OCI-LY7 (cell line): ENCODE measurements around the gene RBMS1.

ENCODE experiments used
- EZH2phosphoT487 ChIP-seq: fragments of 200-600 bp; sonication (generic); IDR thresholded peaks from 2 replicates; pipeline ENCODE4 v1.6.1; 2018; ENCODE audit warnings: low read depth, borderline replicate concordance, mild to moderate bottlenecking, mixed run types, antibody characterized with exemption, low read length, moderate library complexity, mixed read lengths
- TF ChIP-seq, protein P1 (sequence below): fragments of 200-600 bp; sonication (generic); conservative IDR thresholded peaks from 2 replicates; pipeline ENCODE4 v1.5.1; 2014; ENCODE audit warnings: mild to moderate bottlenecking, antibody characterized with exemption, low read length, moderate library complexity, mixed read lengths

DNA sequence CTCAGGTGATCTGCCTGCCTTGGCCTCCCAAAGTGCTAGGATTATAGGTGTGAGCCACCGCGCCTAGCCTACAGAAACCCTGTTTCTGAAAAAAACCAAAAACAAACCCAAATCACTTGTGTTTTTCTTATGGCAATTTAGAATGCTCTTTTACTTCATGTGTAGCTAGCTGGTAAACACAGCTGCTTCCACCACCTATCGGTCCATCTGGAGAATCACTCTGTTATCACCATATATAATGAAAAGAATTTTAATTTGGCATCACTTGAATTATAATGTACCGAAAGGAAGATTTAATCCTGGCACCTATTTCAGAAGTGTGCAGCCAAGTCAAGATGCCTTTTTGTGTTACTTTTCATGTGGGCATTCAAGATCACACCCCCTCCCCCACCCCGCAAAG lies 207.1 kb downstream of the RBMS1 start:
- TF ChIP-seq, protein P1, sequence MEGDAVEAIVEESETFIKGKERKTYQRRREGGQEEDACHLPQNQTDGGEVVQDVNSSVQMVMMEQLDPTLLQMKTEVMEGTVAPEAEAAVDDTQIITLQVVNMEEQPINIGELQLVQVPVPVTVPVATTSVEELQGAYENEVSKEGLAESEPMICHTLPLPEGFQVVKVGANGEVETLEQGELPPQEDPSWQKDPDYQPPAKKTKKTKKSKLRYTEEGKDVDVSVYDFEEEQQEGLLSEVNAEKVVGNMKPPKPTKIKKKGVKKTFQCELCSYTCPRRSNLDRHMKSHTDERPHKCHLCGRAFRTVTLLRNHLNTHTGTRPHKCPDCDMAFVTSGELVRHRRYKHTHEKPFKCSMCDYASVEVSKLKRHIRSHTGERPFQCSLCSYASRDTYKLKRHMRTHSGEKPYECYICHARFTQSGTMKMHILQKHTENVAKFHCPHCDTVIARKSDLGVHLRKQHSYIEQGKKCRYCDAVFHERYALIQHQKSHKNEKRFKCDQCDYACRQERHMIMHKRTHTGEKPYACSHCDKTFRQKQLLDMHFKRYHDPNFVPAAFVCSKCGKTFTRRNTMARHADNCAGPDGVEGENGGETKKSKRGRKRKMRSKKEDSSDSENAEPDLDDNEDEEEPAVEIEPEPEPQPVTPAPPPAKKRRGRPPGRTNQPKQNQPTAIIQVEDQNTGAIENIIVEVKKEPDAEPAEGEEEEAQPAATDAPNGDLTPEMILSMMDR = no peak
- no peak for TF ChIP-seq EZH2phosphoT487
